Colon (tissue), 2 donors: ENCODE results near the gene DNASE1.
"Not testable (repeated sequence)": the region's sequence is repeated elsewhere in the genome, so short reads cannot be mapped to it uniquely, and the experiment has no call there.

Experiments
- FAIRE-seq: peaks from 2 replicates; lab custom pipeline; 2012; peaks lifted over from hg19 to GRCh38; lab: Jason Lieb, UNC
- donor health status: control.
- donor health status: control.

Gene DNASE1

GRCh38 chr16:3641801-3642396, 12.6 kb upstream of the DNASE1 start:
- no peak for FAIRE-seq

- no peak for FAIRE-seq
Observed at GRCh38 chr16:3642397-3643094, 11.9 kb upstream of the DNASE1 start.

GRCh38 chr16:3643095-3643730, 11.3 kb upstream of the DNASE1 start:
- no peak for FAIRE-seq

- FAIRE-seq, result no peak
Observed at GRCh38 chr16:3645108-3645503, 9.4 kb upstream of the DNASE1 start.

- FAIRE-seq, result no peak
Observed at GRCh38 chr16:3645504-3646347, 8.8 kb upstream of the DNASE1 start.

- no peak for FAIRE-seq
Observed at GRCh38 chr16:3646348-3646920, 8.1 kb upstream of the DNASE1 start.

- no peak for FAIRE-seq
Observed at GRCh38 chr16:3650631-3651265, 3.7 kb upstream of the DNASE1 start.

- FAIRE-seq, result no peak
Observed at GRCh38 chr16:3651461-3652372, 2.8 kb upstream of the DNASE1 start.

GRCh38 chr16:3652373-3653195, 1.9 kb upstream of the DNASE1 start:
- no peak for FAIRE-seq

- FAIRE-seq, result no peak
Observed at GRCh38 chr16:3655030-3655395, 522 bp downstream of the DNASE1 start.

- FAIRE-seq, result no peak
Observed at GRCh38 chr16:3655396-3656159, 1.1 kb downstream of the DNASE1 start.

GRCh38 chr16:3656160-3656490, 1.6 kb downstream of the DNASE1 start:
- not testable (repeated sequence) for FAIRE-seq

GRCh38 chr16:3656491-3657468, 2.3 kb downstream of the DNASE1 start:
- FAIRE-seq, result no peak

- FAIRE-seq, result no peak
Observed at GRCh38 chr16:3659251-3659650, 4.8 kb downstream of the DNASE1 start.

GRCh38 chr16:3661311-3661710, 6.8 kb downstream of the DNASE1 start:
- no peak for FAIRE-seq

- no peak for FAIRE-seq
Observed at GRCh38 chr16:3661922-3662321, 7.4 kb downstream of the DNASE1 start.

GRCh38 chr16:3662601-3663000, 8.1 kb downstream of the DNASE1 start:
- no peak for FAIRE-seq
